SK-N-MC (cell line): ENCODE measurements around the gene NOCT.
"Not testable (repeated sequence)": the region's sequence is repeated elsewhere in the genome, so short reads cannot be mapped to it uniquely, and the experiment has no call there.

Experiments
- DNase-seq: peaks from one replicate; pipeline ENCODE4 v3.0.0-alpha.2; 2011; ENCODE audit warnings: low read depth, low spot score
- H3K27ac ChIP-seq: fragments of 200-600 bp; sonication (generic); 2 replicates; pipeline ENCODE4 v1.5.1; 2016; ENCODE audit warnings: mixed run types
- H3K36me3 ChIP-seq: fragments of 200-600 bp; sonication (generic); 2 replicates; pipeline ENCODE4 v1.6.1; 2017; ENCODE audit warnings: antibody characterized with exemption, low read length, mixed read lengths; ENCODE audit not compliant: insufficient read depth
- H3K4me3 ChIP-seq: fragments of 200-600 bp; sonication (generic); 2 replicates; pipeline ENCODE4 v1.5.1; 2016
- H3K9ac ChIP-seq: fragments of 200-600 bp; sonication (generic); 2 replicates; pipeline ENCODE4 v1.8.0; 2017; ENCODE audit warnings: mixed run types, mixed read lengths; ENCODE audit not compliant: insufficient read length
- H3K9me3 ChIP-seq: fragments of 200-600 bp; sonication (generic); 2 replicates; pipeline ENCODE4 v1.6.1; 2017; ENCODE audit warnings: low read depth, mild to moderate bottlenecking, antibody characterized with exemption, low read length, moderate library complexity, mixed read lengths
- EZH2 ChIP-seq: fragments of 200-600 bp; sonication (generic); IDR thresholded peaks from one replicate; pipeline ENCODE4 v1.6.1; 2017; ENCODE audit warnings: antibody characterized with exemption
- FOXP2 ChIP-seq: optimal IDR thresholded peaks from 2 replicates; pipeline ENCODE3; 2011; ENCODE audit warnings: mild to moderate bottlenecking, moderate library complexity; ENCODE audit not compliant: insufficient read depth; ENCODE audit errors: extremely low read length, control extremely low read depth
- POLR2AphosphoS5 ChIP-seq: IDR thresholded peaks from 2 replicates; pipeline ENCODE4 v1.6.1; 2012; ENCODE audit warnings: mild to moderate bottlenecking, low read depth, low read length, borderline replicate concordance

NOCT gene

DNA sequence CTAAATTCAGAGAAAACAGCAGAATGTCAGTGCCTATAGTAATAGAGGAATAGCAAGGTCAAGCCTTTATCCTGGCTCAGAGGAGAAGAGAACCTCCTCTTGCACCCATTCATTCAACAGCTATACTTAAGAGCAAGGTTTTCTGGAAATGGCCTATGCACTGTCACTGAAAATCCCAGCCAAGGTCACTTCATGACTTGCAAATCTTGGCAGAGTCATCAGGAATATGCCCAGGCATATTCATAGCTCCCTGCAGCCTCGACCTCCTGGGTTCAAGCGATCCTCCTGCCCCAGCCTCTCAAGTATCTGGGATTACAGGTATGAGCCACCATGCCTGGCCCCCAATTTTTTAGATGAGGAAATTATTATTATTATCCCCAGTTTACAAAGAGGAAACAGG lies 35.8 kb upstream of the NOCT start:
- TF ChIP-seq FOXP2, result no peak
- TF ChIP-seq EZH2, result no peak
- TF ChIP-seq POLR2AphosphoS5, result no peak
- no peak for DNase-seq
- no peak overlapping the region for H3K27ac ChIP-seq
- H3K4me3 ChIP-seq, result no peak overlapping the region
- no peak overlapping the region for H3K9ac ChIP-seq
- H3K9me3 ChIP-seq, result no peaks in the 10 kb centered on the region
- no peaks in the 10 kb centered on the region for H3K36me3 ChIP-seq

GRCh38 chr4:138981930-138982390 lies 33.6 kb upstream of the NOCT start:
- H3K9me3 ChIP-seq, result no peaks in the 10 kb centered on the region
- DNase-seq, result no peak
- no peaks in the 10 kb centered on the region for H3K36me3 ChIP-seq
- TF ChIP-seq FOXP2 (no peak), EZH2 (no peak), POLR2AphosphoS5 (no peak)
- H3K27ac ChIP-seq, result no peak overlapping the region
- H3K4me3 ChIP-seq, result no peak overlapping the region
- no peak overlapping the region for H3K9ac ChIP-seq

DNA sequence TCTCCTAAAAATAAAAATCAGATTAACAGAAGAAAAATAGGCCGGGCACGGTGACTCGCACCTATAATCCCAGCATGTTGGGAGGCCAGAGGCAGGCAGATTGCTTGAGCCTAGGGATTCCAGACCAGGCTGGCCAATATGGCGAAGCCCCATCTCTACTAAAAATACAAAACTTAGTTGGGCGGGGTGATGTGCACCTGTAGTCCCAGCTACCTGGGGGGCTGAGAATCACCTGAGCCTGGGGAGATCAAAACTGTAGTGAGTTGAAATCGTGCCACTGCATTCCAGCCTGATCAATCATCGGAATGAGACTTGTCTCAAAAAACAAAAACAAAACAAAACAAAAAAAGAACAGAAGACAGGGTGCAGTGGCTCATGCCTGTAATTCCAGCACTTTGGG lies 32.8 kb upstream of the NOCT start:
- no peak overlapping the region for H3K4me3 ChIP-seq
- TF ChIP-seq EZH2, result no peak
- TF ChIP-seq FOXP2, result no peak
- no peak for TF ChIP-seq POLR2AphosphoS5
- DNase-seq, result no peak
- no peak overlapping the region for H3K9ac ChIP-seq
- H3K36me3 ChIP-seq, result no peaks in the 10 kb centered on the region
- no peaks in the 10 kb centered on the region for H3K9me3 ChIP-seq
- H3K27ac ChIP-seq, result no peak overlapping the region

DNA sequence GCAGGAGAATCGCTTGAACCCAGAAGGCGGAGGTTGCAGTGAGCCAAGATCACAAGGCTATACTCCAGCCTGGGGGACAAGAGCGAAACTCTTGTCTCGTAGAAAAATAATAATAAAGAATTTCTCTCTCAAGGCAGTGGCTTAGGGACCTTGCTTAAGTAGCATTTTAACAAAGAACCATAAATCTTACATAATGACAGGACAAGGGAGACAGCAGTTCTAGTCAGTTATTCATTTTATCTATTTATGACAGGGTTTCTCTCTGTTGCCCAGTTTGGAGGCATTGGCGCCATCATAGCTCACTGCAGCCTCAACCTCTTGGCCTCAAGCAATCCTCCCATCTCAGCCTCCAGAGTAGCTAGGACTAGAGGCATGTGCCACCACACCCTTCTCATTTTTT lies 31.9 kb upstream of the NOCT start:
- Histone ChIP-seq H3K36me3 (no peaks in the 10 kb centered on the region), H3K27ac (no peak overlapping the region), H3K9me3 (no peaks in the 10 kb centered on the region), H3K9ac (no peak overlapping the region), H3K4me3 (no peak overlapping the region)
- DNase-seq, result no peak
- TF ChIP-seq EZH2, result no peak
- TF ChIP-seq POLR2AphosphoS5, result no peak
- TF ChIP-seq FOXP2, result no peak

DNA sequence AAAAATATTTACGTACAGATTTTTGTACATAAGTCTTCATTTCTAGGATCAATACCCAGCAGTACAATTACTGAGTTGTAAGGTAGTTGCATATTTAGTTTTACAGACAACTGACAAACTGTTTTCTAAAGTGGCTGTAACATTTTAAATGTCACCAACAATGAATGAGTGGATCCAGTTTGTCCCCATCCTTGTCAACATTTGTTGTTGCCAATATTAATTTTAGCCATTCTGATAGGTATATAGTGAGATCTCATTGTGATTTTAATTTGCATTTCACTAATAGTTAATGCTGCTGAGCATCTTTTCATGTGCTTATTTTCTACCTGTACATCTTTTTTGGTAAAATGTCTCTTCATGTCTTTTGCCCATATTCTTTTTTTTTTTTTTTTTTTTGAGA lies 30.9 kb upstream of the NOCT start:
- Histone ChIP-seq H3K27ac (no peak overlapping the region), H3K9me3 (no peaks in the 10 kb centered on the region), H3K36me3 (no peaks in the 10 kb centered on the region), H3K9ac (no peak overlapping the region), H3K4me3 (no peak overlapping the region)
- no peak for DNase-seq
- TF ChIP-seq POLR2AphosphoS5 (no peak), FOXP2 (no peak), EZH2 (no peak)

GRCh38 chr4:138992676-138993075 lies 22.9 kb upstream of the NOCT start:
- H3K9ac ChIP-seq, result no peak overlapping the region
- H3K27ac ChIP-seq, result no peak overlapping the region
- no peak for DNase-seq
- TF ChIP-seq EZH2, result no peak
- TF ChIP-seq FOXP2, result no peak
- TF ChIP-seq POLR2AphosphoS5, result no peak
- no peaks in the 10 kb centered on the region for H3K36me3 ChIP-seq
- H3K4me3 ChIP-seq, result no peak overlapping the region
- no peaks in the 10 kb centered on the region for H3K9me3 ChIP-seq

- Histone ChIP-seq H3K9ac (no peak overlapping the region), H3K27ac (no peak overlapping the region), H3K36me3 (no peaks in the 10 kb centered on the region), H3K4me3 (no peak overlapping the region), H3K9me3 (no peaks in the 10 kb centered on the region)
- no peak for DNase-seq
- no peak for TF ChIP-seq POLR2AphosphoS5
- no peak for TF ChIP-seq EZH2
Measured at GRCh38 chr4:138996090-138996489, 19.5 kb upstream of the NOCT start.

DNA sequence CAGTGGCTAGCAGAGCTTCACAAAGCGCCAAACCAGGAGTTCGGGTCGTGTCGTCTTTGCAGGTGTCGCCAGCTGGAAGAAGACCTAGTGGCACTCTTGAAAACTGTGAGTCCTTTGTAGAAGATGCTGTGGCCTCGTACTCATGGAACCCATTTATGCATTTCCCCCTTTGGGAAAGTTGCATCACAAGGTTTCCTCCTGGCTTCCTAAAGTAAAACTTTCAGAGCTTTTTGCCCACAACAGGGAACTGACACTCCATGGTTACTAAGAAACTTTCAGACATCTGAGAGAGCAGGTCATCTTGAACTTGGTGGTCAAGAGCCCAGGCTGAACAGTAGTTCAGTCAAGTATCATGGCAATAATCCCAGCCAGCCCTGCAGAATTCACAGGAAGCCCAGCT lies 15.9 kb upstream of the NOCT start:
- H3K27ac ChIP-seq, result no peak overlapping the region
- no peaks in the 10 kb centered on the region for H3K9me3 ChIP-seq
- H3K36me3 ChIP-seq, result no peaks in the 10 kb centered on the region
- H3K9ac ChIP-seq, result no peak overlapping the region
- H3K4me3 ChIP-seq, result no peak overlapping the region
- DNase-seq, result no peak
- TF ChIP-seq EZH2, result no peak
- no peak for TF ChIP-seq FOXP2
- no peak for TF ChIP-seq POLR2AphosphoS5

DNA sequence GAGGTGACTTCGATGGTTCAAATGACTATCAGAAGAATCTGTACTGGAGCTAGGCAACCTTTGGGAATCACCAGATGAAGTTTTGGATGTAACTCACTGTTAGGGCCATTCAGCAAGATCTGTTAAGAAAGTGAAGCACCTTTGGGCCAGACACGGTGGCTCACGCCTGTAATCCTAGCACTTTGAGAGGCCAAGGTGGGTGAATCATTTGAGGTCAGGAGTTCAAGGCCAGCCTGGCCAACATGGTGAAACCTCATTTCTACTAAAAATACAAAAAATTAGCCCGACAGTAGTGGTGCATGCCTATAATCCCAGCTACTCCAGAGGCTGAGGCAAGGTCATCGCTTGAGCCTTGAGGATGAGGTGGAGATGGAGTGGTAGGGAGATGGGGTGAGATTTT lies 15.4 kb upstream of the NOCT start:
- not testable (repeated sequence) for H3K36me3 ChIP-seq, H3K9me3 ChIP-seq, H3K27ac ChIP-seq, DNase-seq, H3K4me3 ChIP-seq, H3K9ac ChIP-seq

DNA sequence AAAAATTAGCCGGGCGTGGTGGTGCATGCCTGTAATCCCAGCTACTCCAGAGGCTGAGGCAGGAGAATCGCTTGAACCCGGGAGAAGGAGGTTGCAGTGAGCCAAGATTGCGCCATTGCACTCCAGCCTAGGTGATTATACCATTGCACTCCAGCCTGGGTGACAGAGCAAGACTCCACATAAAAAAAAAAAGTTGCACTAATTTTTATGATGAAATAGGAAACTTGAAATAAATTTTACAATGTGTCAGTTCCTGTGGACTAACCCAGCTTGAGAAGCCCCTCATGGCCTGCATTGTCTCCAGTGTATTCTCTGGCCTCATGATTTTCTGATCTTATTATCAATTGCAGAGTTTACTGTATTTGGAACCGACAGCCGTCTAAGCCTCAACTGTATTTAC lies 14.2 kb upstream of the NOCT start:
- H3K27ac ChIP-seq, H3K9ac ChIP-seq, H3K36me3 ChIP-seq, H3K4me3 ChIP-seq, H3K9me3 ChIP-seq, DNase-seq: not testable (repeated sequence)

GRCh38 chr4:139003668-139004067 lies 11.9 kb upstream of the NOCT start:
- not testable (repeated sequence) for H3K9me3 ChIP-seq, H3K9ac ChIP-seq, H3K36me3 ChIP-seq, DNase-seq, H3K4me3 ChIP-seq, H3K27ac ChIP-seq
